ENCODE data around the gene TAX1BP1.

TAX1BP1 gene

DNA sequence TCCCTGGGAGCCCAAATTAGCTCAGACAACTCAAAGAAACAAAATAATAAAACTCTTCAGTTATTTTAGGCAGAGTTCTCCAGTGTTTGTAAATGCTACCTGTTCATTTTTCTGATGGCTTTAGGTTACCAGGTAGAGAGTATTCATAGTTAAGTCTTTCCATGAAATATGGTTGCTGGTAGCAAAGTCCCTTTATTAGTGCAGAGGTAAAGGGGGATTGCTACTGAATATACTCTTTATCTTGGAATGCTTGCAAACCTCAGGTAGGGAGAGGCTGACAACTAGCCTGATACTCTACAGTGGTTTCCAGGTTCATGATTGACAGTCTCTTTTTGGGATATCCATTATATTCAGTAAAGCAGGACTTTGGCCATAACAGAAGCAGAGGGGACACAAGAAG, 6.5 kb downstream of the TAX1BP1 start:
- TF ChIP-seq, protein P1, sequence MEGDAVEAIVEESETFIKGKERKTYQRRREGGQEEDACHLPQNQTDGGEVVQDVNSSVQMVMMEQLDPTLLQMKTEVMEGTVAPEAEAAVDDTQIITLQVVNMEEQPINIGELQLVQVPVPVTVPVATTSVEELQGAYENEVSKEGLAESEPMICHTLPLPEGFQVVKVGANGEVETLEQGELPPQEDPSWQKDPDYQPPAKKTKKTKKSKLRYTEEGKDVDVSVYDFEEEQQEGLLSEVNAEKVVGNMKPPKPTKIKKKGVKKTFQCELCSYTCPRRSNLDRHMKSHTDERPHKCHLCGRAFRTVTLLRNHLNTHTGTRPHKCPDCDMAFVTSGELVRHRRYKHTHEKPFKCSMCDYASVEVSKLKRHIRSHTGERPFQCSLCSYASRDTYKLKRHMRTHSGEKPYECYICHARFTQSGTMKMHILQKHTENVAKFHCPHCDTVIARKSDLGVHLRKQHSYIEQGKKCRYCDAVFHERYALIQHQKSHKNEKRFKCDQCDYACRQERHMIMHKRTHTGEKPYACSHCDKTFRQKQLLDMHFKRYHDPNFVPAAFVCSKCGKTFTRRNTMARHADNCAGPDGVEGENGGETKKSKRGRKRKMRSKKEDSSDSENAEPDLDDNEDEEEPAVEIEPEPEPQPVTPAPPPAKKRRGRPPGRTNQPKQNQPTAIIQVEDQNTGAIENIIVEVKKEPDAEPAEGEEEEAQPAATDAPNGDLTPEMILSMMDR (conservative IDR thresholded peaks at IDR 0.05; ENCODE audit: control insufficient read depth, insufficient read depth, low read depth, low read length): no peak
- H3K4me3 ChIP-seq (ENCODE audit: control insufficient read depth, low read depth, low read length): no peak overlapping the region
- DNase-seq (ENCODE audit: low read depth): no peak

DNA sequence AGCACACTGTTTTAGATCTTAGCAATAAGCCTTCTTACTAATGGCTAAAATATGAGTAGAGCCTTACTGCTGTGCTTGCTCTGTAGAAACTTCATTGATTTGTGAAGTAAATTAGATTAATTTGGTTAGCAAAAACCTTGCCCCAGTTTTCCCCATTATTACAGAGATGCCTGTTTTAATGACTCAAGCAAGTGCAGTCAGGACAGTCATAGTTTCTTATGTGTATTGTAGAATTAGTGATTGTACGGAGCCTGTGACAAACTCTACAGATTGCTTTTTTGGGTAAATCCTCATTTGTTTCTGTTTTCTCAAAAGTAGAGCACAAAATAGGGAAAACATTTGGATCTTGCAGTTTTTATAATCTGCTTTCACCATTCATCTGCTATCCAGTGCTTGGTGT, 7.0 kb downstream of the TAX1BP1 start:
- TF ChIP-seq, protein P1 (conservative IDR thresholded peaks at IDR 0.05; ENCODE audit: control insufficient read depth, insufficient read depth, low read depth, low read length): no peak
- DNase-seq (ENCODE audit: low read depth): no peak
- H3K4me3 ChIP-seq (ENCODE audit: control insufficient read depth, low read depth, low read length): no peak overlapping the region

DNA sequence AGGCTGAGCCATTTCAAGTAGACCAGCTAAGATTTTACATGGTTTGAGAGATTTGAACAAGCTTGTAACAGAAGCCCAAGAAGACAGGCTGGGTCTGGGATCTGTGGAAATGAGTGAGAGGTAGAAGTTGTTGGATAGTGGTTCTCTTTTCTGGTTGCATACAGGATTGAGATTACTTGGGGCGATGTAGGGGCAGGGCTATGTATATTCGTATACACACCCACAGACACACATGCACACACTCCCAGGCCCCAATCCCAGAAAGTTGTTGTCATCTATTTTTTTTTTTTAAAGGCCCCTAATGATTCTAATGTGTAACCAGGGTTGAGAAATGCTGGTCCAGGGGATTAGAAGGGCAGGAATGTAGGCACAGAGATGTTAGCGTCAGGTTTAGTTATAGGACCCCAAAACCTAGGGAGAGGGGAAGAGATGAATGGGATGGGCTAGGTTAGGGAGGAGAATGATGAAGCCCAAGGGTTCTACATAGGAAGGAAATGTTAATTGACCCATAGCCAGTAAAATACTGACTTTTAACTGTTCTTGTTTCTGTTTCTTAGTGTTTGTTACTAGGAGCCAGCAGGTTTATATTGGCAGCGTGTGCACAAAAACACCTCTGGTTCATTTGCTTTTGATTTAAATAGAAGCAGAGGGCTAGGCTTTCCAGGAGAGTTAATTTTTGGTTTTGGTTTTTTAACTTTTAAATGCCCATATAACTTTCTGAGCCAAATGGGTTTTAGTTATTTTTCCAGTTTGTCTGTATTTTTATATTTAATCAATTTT, 7.8 kb downstream of the TAX1BP1 start:
- DNase-seq (ENCODE audit: low read depth): no peak
- TF ChIP-seq, protein P1 (conservative IDR thresholded peaks at IDR 0.05; ENCODE audit: control insufficient read depth, insufficient read depth, low read depth, low read length): no peak
- H3K4me3 ChIP-seq (ENCODE audit: control insufficient read depth, low read depth, low read length): no peak overlapping the region

DNA sequence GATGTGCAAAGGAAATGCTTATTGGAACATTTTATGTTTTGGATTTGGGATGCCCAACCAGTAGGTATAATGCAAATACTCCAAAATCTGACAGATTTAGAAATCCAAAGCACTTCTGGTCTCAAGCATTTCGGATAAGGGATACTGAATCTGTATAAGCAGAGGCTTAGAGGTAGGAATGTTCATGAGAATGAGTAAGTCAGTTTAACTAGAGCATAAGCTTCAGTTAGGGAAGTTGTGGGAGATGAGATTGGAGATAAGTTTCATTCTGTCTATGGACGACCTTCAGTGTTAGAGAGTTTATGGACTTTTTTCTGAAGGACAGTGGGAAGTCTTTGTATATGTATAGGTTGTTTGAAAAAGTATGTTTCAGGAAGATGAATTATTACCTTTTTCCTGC, 10.4 kb downstream of the TAX1BP1 start:
- TF ChIP-seq, protein P1 (conservative IDR thresholded peaks at IDR 0.05; ENCODE audit: control insufficient read depth, insufficient read depth, low read depth, low read length): no peak
- H3K4me3 ChIP-seq (ENCODE audit: control insufficient read depth, low read depth, low read length): no peak overlapping the region

DNA sequence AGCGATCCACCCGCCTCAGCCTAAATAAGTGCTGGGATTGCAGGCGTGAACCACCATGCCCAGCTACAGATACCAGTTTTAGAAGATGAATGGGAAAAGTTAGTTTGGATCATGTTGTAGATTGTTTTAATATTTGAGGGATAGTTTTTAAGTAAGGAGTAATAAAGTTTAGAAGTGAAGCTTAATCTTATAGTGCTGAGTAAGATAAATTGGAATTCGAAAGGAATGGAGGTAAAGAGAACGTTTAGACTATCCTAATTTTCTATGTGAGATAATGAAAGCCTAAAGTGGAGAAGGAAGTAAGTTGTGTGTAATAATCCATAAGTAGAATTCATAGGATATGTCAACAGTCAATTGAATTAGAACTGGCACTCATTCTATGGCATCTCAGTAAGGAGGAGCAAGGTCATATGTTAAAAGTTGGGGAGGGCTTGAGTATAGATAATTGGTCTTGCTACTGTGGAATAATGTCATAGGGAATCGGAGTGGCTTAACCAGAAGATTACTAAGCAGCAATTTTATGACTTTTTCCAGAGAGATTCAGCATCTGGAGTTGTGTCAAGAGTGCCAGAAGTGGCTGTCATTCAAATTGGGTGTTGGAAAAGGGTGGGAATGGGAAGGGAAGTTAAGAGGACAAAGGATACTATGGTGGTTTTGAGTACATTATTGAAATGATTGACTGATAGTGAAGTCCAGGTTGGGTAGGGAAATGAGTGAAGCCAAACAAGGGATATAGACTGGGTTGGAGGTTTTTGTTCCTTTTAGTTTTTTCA, 12.1 kb downstream of the TAX1BP1 start:
- TF ChIP-seq, protein P1 (conservative IDR thresholded peaks at IDR 0.05; ENCODE audit: control insufficient read depth, insufficient read depth, low read depth, low read length): no peak

More for the DNA sequence above, 10.4 kb downstream of the TAX1BP1 start:
- DNase-seq (ENCODE audit: low read depth): no peak

DNA sequence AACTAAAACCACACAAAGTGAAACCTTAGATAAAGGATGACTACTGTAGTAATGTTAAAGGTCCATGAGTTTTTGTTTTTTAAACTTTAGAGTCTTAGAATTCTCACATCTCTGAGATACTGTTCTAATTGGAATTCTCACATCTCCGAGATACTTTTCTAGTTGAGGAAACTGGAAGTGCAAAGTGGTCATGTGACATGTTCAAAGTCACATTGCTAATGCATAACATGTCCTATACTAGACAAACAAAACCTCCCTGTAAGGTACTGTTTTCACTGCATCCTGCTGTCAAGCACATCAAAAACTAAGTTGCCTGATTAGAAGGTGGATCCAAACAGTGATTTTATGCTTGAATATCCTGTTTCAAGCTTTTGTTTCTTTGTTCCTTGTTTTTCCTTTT, 13.9 kb downstream of the TAX1BP1 start:
- no peak for DNase-seq (ENCODE audit: low read depth)

More for the DNA sequence above, 12.1 kb downstream of the TAX1BP1 start:
- no peak for DNase-seq (ENCODE audit: low read depth)
- H3K4me3 ChIP-seq (ENCODE audit: control insufficient read depth, low read depth, low read length): no peak overlapping the region

More for the DNA sequence above, 13.9 kb downstream of the TAX1BP1 start:
- TF ChIP-seq, protein P1 (conservative IDR thresholded peaks at IDR 0.05; ENCODE audit: control insufficient read depth, insufficient read depth, low read depth, low read length): no peak
- no peak overlapping the region for H3K4me3 ChIP-seq (ENCODE audit: control insufficient read depth, low read depth, low read length)

Data from fibroblast of mammary gland (primary cell).